ENCODE results near the gene USP17L5.
"Not testable (repeated sequence)": the region's sequence is repeated elsewhere in the genome, so short reads cannot be mapped to it uniquely, and the experiment has no call there.

Gene USP17L5

DNA sequence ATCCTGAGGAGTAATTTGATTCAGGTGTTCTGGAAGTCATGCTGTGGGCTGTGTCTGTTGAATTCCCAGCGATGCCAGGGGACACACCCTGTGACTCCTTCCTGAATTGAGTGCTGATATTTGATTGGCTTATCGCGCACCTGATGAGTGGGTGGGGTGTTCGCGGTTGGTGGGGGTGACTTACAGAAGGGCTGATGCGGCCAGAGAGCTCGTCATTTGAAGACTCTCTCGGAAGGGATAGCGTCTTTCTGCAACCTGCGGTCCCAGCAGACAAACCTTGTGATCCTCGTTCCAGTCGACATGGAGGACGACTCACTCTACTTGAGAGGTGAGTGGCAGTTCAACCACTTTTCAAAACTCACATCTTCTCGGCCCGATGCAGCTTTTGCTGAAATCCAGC is at the start of gene USP17L5:
USP17L5 (plus strand) TSS at position 301 of the 400 bp plus-strand sequence; CDS start at position 301, 0 bp downstream.
- not testable (repeated sequence) for FAIRE-seq

GRCh38 chr4:9324191-9324590 is 15.0 kb upstream of the USP17L5 start:
- FAIRE-seq, result not testable (repeated sequence)

DNA sequence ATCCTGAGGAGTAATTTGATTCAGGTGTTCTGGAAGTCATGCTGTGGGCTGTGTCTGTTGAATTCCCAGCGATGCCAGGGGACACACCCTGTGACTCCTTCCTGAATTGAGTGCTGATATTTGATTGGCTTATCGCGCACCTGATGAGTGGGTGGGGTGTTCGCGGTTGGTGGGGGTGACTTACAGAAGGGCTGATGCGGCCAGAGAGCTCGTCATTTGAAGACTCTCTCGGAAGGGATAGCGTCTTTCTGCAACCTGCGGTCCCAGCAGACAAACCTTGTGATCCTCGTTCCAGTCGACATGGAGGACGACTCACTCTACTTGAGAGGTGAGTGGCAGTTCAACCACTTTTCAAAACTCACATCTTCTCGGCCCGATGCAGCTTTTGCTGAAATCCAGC is 14.3 kb upstream of the USP17L5 start, which contains the start of gene USP17L24:
USP17L24 (plus strand) TSS at position 301 of the 400 bp plus-strand sequence; CDS start at position 301, 0 bp downstream.
- not testable (repeated sequence) for FAIRE-seq

- FAIRE-seq, result not testable (repeated sequence)
Observed at GRCh38 chr4:9329611-9330010, 9.6 kb upstream of the USP17L5 start, which contains the start of gene USP17L25. TSS of gene USP17L25 (plus strand) at chr4:9329911. CDS start at chr4:9329911, 0 bp downstream.

DNA sequence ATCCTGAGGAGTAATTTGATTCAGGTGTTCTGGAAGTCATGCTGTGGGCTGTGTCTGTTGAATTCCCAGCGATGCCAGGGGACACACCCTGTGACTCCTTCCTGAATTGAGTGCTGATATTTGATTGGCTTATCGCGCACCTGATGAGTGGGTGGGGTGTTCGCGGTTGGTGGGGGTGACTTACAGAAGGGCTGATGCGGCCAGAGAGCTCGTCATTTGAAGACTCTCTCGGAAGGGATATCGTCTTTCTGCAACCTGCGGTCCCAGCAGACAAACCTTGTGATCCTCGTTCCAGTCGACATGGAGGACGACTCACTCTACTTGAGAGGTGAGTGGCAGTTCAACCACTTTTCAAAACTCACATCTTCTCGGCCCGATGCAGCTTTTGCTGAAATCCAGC is 4.8 kb upstream of the USP17L5 start, which contains the start of gene USP17L26:
USP17L26 (plus strand) TSS at position 301 of the 400 bp plus-strand sequence; CDS start at position 301, 0 bp downstream.
- not testable (repeated sequence) for FAIRE-seq

- FAIRE-seq, result not testable (repeated sequence)
Observed at GRCh38 chr4:9343848-9344247, 4.6 kb downstream of the USP17L5 start, which contains the start of gene USP17L27. TSS of gene USP17L27 (plus strand) at chr4:9344148. CDS start at chr4:9344148, 0 bp downstream.

DNA sequence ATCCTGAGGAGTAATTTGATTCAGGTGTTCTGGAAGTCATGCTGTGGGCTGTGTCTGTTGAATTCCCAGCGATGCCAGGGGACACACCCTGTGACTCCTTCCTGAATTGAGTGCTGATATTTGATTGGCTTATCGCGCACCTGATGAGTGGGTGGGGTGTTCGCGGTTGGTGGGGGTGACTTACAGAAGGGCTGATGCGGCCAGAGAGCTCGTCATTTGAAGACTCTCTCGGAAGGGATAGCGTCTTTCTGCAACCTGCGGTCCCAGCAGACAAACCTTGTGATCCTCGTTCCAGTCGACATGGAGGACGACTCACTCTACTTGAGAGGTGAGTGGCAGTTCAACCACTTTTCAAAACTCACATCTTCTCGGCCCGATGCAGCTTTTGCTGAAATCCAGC is 9.4 kb downstream of the USP17L5 start, which contains the start of gene USP17L28:
USP17L28 (plus strand) TSS at position 301 of the 400 bp plus-strand sequence; CDS start at position 301, 0 bp downstream.
- not testable (repeated sequence) for FAIRE-seq

GRCh38 chr4:9350866-9351265 is 11.7 kb downstream of the USP17L5 start:
- FAIRE-seq, result not testable (repeated sequence)

- not testable (repeated sequence) for FAIRE-seq
Observed at GRCh38 chr4:9353338-9353737, 14.1 kb downstream of the USP17L5 start, which contains the start of gene USP17L29. TSS of gene USP17L29 (plus strand) at chr4:9353638. CDS start at chr4:9353638, 0 bp downstream.

GRCh38 chr4:9362829-9363228 is 23.6 kb downstream of the USP17L5 start, which contains the start of gene USP17L30:
TSS of gene USP17L30 (plus strand) at chr4:9363129. CDS start at chr4:9363129, 0 bp downstream.
- FAIRE-seq, result not testable (repeated sequence)

GRCh38 chr4:9379881-9380280 is 40.7 kb downstream of the USP17L5 start:
- FAIRE-seq, result not testable (repeated sequence)

- not testable (repeated sequence) for FAIRE-seq
Observed at GRCh38 chr4:9381012-9381534, 41.9 kb downstream of the USP17L5 start.

- no peak for FAIRE-seq
Observed at GRCh38 chr4:9384126-9384525, 44.9 kb downstream of the USP17L5 start.

GRCh38 chr4:9389001-9389400 is 49.8 kb downstream of the USP17L5 start:
- not testable (repeated sequence) for FAIRE-seq
